GM12865 (cell line): ENCODE measurements around the gene ACSS3.
A peak's percentile ranks its signal among the peaks of the same experiment; 100 is the strongest.

Experiments
- DNase-seq: peaks from one replicate; pipeline ENCODE4 v3.0.0; 2010; ENCODE audit warnings: low read depth
- H3K4me3 ChIP-seq: 2 replicates; pipeline ENCODE4 v1.5.1; 2011; ENCODE audit warnings: mild to moderate bottlenecking, low read depth, low read length, control low read depth
- CTCF ChIP-seq: IDR thresholded peaks from 2 replicates; pipeline ENCODE4 v1.5.1; 2011; ENCODE audit warnings: low read length, control low read depth, low read depth, inconsistent platforms; ENCODE audit not compliant: insufficient read depth; ENCODE audit errors: missing control alignments

ACSS3 gene

GRCh38 chr12:81270385-81270784 lies 192.5 kb downstream of the ACSS3 start:
- no peak for DNase-seq
- TF ChIP-seq CTCF = no peak
- no peak overlapping the region for H3K4me3 ChIP-seq

- DNase-seq = no peak
- H3K4me3 ChIP-seq = no peak overlapping the region
- TF ChIP-seq CTCF = no peak
Measured at GRCh38 chr12:81274637-81275529, 197.0 kb downstream of the ACSS3 start.

DNA sequence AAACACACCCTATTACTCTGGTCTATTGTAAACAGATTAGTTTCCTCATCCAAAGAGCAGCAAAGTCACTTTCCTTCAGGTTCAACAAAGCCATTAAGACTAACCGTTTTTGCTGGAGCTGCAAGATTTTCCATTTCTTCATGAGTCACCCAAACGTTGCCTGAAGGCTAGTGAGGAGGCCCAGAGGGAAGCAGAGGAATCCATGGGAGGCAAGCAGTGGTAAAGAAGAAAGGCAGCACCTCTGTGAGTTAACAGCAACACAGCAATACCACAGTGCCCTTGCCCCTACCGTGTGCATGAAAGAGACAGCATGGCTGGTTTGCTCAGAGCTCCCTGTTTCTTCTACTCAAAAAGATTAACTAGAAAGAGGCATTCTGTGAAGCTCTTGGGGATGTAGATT lies 206.3 kb downstream of the ACSS3 start:
- no peak for TF ChIP-seq CTCF
- no peak overlapping the region for H3K4me3 ChIP-seq
- DNase-seq = no peak

DNA sequence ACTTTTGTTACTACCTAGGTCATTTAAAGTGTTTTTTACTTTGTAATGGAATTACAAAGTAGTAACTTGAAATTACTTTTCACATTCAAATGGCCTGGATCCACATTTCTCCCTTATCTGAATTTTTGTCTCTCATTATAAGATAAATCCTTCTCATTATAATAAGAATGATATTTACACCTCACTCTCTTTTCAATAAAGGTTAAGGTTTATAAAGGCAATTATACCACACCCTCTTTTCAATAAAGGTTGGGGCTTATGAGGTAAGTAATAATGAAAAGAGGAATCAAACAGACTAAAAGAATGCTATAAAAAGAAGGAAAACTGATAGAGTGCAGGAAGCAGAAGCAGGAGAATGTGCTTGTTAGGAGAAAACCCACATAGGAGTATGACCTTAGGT lies 210.8 kb downstream of the ACSS3 start:
- TF ChIP-seq CTCF = no peak
- H3K4me3 ChIP-seq = no peak overlapping the region
- no peak for DNase-seq

DNA sequence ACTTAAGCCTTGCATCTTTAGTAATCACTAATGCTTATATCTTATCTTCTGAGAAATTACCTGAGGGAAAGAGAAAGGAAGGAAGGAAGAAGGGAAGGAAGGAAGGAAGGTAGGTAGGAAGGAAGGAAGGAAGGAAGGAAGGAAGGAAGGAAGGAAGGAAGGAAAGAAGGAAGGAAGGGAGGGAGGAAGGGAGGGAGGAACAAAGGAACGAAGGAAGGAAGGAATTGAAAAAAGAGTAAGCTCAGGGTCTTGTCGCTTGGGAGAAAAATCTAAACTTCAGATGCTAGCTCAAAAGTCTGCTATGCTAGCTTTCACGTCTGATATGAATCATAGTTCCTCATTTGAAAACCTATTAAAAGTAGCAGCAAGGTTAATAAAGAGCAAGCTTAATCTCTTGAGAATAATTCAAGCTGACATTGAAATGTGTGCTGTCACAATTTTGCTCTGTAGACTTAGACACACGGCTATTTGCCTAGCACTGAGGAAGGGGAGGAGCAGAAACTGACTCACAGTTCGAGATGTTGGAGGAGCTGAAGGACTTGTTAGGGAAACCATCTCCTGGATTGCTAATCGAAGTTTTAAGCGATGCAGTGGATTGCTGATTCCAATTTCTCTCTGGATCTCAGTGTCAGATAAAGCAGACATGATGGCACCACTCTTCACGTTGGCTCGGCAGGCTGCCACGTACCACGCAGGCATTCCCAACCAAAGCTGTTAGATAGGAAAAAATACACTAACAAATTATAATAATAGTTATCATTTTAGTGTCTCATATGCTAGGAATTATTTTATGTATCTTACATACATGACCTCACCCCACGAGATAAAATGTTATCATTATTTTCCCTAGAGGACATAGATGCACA lies 216.7 kb downstream of the ACSS3 start:
- TF ChIP-seq CTCF = no peak
- no peak overlapping the region for H3K4me3 ChIP-seq

DNA sequence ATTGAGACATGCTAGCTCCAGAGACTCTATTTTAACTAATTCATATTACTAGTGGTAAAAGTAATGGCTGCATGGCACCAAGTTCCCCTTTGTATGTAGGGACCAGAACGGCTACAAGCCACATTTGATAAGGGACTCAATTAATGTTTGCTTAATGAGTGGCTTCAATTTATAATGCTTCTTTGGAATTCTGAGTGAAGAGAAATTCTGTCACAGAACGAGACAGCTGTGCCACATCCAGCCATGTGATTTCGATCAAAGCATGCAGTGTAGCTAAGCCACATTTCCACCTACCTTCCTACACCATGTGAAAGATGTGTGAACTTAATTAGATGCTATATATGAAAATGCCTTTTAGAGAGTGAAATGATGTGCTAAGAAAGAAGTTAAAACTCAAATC lies 217.4 kb downstream of the ACSS3 start:
- DNase-seq = no peak
- no peak for TF ChIP-seq CTCF

More for the DNA sequence above, 216.7 kb downstream of the ACSS3 start:
- DNase-seq = peak; percentile 18

More for the DNA sequence above, 217.4 kb downstream of the ACSS3 start:
- H3K4me3 ChIP-seq = no peak overlapping the region
